NOMO-1 treated with DMSO at 0.1 percent for 48 hours (cell line): ENCODE data around the gene MRI1.

ENCODE experiments used
- DNase-seq: peaks from one replicate; lab custom pipeline; 2025; ENCODE audit not compliant: unreplicated experiment; lab: John Stamatoyannopoulos, UW

Gene MRI1

DNA sequence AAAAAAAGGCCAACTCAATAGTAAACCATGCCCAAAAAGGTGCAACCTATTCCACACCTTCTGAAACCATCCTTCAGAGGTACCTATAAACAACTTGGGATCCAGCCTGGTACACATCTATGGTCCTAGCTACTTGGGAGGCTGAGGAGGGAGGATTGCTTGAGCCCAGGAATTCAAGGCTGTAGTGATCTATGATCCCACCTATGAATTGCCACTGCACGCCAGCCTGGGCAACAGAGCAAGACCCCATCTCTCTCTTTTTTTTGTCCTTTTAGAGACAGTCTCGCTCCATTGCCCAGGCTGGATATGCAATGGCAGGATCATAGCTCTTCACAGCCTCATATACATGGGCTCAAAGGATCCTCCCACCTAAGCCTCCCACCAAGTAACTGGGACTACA, 57.0 kb downstream of the MRI1 start:
- DNase-seq, result no peak

DNA sequence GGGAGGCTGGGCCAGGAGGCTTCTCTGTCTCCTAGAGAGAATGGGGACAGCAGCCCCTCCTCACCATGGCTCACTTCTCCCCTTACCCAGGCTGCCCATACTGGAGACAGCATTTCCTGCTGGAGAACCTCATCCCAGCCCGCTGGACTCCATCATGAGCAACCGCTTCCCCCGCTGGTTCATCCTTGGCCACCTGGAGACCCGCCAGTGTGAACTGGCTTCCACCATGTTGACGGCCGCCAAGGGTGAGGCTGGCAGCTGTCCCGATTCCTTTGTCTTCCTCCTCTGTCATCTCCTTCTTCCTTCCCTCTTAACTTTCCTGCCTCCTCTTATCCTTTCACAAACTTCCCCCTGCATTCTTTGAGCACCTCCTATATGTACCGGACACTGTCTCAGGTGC, 58.9 kb downstream of the MRI1 start:
- no peak for DNase-seq
